Neutrophil (primary cell): ENCODE results near the gene EEFSEC.

Experiments used
- H3K27ac ChIP-seq: fragments of 200-600 bp; sonication (generic); 2 replicates; pipeline ENCODE4 v1.5.1; 2016; ENCODE audit warnings: mild to moderate bottlenecking, moderate library complexity
- H3K27me3 ChIP-seq: fragments of 200-600 bp; sonication (generic); 2 replicates; pipeline ENCODE4 v1.6.0; 2016; ENCODE audit warnings: mild to moderate bottlenecking
- H3K36me3 ChIP-seq: fragments of 200-600 bp; sonication (generic); 2 replicates; pipeline ENCODE4 v1.5.1; 2017
- H3K4me1 ChIP-seq, 2 experiments: fragments of 200-600 bp in 1 of 2; sonication (generic) in 1 of 2; 1 replicate in 1 of 2; 2 replicates in 1 of 2; pipeline versions ENCODE4 v1.5.1 to v1.6.1; 2013 to 2016; ENCODE audit warnings: low read depth in 1 of 2, low read length in 1 of 2, mild to moderate bottlenecking in 1 of 2, moderate library complexity in 1 of 2; ENCODE audit not compliant: control insufficient read depth in 1 of 2, insufficient read depth in 1 of 2
- H3K4me3 ChIP-seq, 2 experiments: fragments of 200-600 bp in 1 of 2; sonication (generic) in 1 of 2; 1 replicate in 1 of 2; 2 replicates in 1 of 2; pipeline ENCODE4 v1.5.1; 2013 to 2016; ENCODE audit warnings: low read depth in 1 of 2, low read length in 1 of 2, mild to moderate bottlenecking in 1 of 2, moderate library complexity in 1 of 2
- H3K9me3 ChIP-seq: fragments of 200-600 bp; sonication (generic); 2 replicates; pipeline ENCODE4 v1.5.1; 2016
- TF ChIP-seq, protein P1 (sequence below): fragments of 200-600 bp; sonication (generic); IDR thresholded peaks from 2 replicates; pipeline ENCODE4 v1.5.1; 2016; ENCODE audit warnings: antibody characterized with exemption

EEFSEC gene

DNA sequence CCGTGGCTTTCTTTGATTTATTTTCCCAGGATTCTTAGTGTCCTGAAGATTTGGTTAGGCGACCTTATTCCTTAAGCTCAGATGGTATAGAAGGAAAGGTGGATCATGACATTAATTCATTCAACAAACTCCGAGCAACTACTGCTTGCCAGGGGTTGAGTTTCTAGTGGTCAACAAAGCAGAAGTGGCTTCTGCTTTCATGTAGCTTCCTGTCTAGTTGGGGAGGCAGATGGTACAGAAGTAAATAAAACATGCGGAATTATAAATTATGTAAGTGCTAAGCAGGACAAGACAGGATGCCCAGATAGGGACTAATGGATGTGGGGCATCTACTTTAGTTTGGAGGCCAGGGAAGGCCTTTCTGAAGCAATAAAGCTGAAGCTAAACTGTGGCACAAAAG, 15.6 kb downstream of the EEFSEC start:
- Histone ChIP-seq H3K27me3 (no peaks in the 10 kb centered on the region), H3K36me3 (no peaks in the 10 kb centered on the region), H3K4me3 (no peak overlapping the region), H3K4me1 (peaks cover 21 to 24% of the 10 kb centered on the region in 2 experiments), H3K9me3 (no peaks in the 10 kb centered on the region), H3K27ac (no peak overlapping the region)
- TF ChIP-seq, protein P1, sequence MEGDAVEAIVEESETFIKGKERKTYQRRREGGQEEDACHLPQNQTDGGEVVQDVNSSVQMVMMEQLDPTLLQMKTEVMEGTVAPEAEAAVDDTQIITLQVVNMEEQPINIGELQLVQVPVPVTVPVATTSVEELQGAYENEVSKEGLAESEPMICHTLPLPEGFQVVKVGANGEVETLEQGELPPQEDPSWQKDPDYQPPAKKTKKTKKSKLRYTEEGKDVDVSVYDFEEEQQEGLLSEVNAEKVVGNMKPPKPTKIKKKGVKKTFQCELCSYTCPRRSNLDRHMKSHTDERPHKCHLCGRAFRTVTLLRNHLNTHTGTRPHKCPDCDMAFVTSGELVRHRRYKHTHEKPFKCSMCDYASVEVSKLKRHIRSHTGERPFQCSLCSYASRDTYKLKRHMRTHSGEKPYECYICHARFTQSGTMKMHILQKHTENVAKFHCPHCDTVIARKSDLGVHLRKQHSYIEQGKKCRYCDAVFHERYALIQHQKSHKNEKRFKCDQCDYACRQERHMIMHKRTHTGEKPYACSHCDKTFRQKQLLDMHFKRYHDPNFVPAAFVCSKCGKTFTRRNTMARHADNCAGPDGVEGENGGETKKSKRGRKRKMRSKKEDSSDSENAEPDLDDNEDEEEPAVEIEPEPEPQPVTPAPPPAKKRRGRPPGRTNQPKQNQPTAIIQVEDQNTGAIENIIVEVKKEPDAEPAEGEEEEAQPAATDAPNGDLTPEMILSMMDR, result no peak

DNA sequence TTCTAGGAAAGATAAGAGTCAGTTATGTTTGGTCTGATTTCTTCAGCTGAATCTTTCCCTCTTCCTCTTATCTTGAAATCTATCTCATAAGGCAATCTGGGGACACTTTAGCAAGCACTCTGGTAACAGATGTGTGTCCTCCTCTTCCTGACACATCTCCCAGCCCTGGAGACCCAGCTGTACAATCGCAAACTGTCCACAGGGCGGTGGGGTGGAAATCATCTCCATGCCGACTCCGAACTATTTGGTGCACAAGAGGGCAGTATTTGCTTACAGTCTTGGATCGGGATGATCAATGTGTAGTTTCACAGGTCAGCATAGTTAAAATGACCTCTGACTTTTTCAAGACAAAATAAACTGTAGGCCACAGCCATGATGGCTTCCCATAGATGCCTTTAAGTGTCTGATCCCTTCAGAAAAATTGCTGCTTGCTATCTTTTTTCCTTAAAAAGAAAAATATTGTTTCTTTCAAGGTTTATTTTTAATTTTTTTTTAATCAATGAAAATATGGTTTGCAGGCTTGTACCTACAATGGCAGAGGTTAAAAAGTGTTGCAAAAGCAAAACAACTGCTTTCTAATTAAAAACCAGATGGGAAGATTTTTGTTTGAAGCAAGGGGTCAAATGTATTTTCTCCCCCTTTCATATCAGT, 17.7 kb downstream of the EEFSEC start:
- Histone ChIP-seq H3K9me3 (no peaks in the 10 kb centered on the region), H3K4me3 (no peak overlapping the region), H3K4me1 (peaks cover 38 to 42% of the 10 kb centered on the region in 2 experiments), H3K36me3 (no peaks in the 10 kb centered on the region), H3K27ac (no peak overlapping the region), H3K27me3 (no peaks in the 10 kb centered on the region)
- TF ChIP-seq, protein P1, result no peak

GRCh38 chr3:128173200-128173599, 19.9 kb downstream of the EEFSEC start:
- no peak overlapping the region for H3K27ac ChIP-seq
- H3K9me3 ChIP-seq, result no peaks in the 10 kb centered on the region
- H3K36me3 ChIP-seq, result no peaks in the 10 kb centered on the region
- peaks cover 38 to 41% of the 10 kb centered on the region in 2 experiments for H3K4me1 ChIP-seq
- H3K27me3 ChIP-seq, result no peaks in the 10 kb centered on the region
- no peak overlapping the region for H3K4me3 ChIP-seq
- TF ChIP-seq, protein P1, result no peak

DNA sequence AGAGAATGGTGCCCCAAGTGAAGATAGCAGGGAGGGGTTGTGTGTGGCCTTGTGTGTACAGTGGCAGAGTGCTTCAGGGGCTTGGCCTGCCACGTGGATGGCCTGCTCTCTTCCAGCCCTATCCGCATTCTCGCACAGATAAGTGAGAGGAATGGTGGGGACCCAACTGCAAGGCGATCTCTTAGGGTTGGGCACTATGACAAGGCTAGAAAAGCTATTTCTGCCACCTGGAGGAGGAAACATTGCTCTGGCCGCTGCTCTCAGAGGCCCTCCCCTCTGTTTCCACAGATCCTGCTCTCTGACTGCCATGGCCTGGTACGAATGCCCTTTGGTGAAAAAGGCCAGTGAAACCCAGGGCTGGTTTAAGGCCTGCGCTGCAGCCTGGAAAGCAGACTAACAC, 20.6 kb downstream of the EEFSEC start:
- Histone ChIP-seq H3K4me1 (peaks cover 32 to 34% of the 10 kb centered on the region in 2 experiments), H3K36me3 (no peaks in the 10 kb centered on the region), H3K27me3 (no peaks in the 10 kb centered on the region), H3K27ac (no peak overlapping the region), H3K4me3 (no peak overlapping the region), H3K9me3 (no peaks in the 10 kb centered on the region)
- TF ChIP-seq, protein P1, result no peak

- H3K27ac ChIP-seq, result no peak overlapping the region
- TF ChIP-seq, protein P1, result no peak
These were observed 21.7 kb downstream of the EEFSEC start for GRCh38 chr3:128174675-128175590.

More at GRCh38 chr3:128174675-128175590, 21.7 kb downstream of the EEFSEC start:
- no peaks in the 10 kb centered on the region for H3K9me3 ChIP-seq
- H3K27me3 ChIP-seq, result no peaks in the 10 kb centered on the region
- H3K36me3 ChIP-seq, result no peaks in the 10 kb centered on the region
- H3K4me1 ChIP-seq, result peaks cover 26 to 34% of the 10 kb centered on the region in 2 experiments
- H3K4me3 ChIP-seq, result no peak overlapping the region
